ES-I3 (cell line): ENCODE data around the gene TMEM63A.
"Not testable (repeated sequence)": the region's sequence is repeated elsewhere in the genome, so short reads cannot be mapped to it uniquely, and the experiment has no call there.

Source experiments
- H3K36me3 ChIP-seq: 2 replicates; pipeline ENCODE4 v1.6.1; 2013; ENCODE audit warnings: mild to moderate bottlenecking, low read length, control low read depth, moderate library complexity; ENCODE audit not compliant: insufficient read depth
- H3K4me1 ChIP-seq: 2 replicates; pipeline ENCODE4 v1.6.1; 2013; ENCODE audit warnings: mild to moderate bottlenecking, control low read depth, low read length; ENCODE audit not compliant: insufficient read depth
- H3K9ac ChIP-seq: 2 replicates; pipeline ENCODE4 v1.6.1; 2013; ENCODE audit warnings: low read depth, mild to moderate bottlenecking, low read length, moderate library complexity
- H3K9me3 ChIP-seq: 2 replicates; pipeline ENCODE4 v1.6.1; 2013; ENCODE audit warnings: mild to moderate bottlenecking, low read length, moderate library complexity; ENCODE audit not compliant: control insufficient read depth, insufficient read depth

Gene TMEM63A

DNA sequence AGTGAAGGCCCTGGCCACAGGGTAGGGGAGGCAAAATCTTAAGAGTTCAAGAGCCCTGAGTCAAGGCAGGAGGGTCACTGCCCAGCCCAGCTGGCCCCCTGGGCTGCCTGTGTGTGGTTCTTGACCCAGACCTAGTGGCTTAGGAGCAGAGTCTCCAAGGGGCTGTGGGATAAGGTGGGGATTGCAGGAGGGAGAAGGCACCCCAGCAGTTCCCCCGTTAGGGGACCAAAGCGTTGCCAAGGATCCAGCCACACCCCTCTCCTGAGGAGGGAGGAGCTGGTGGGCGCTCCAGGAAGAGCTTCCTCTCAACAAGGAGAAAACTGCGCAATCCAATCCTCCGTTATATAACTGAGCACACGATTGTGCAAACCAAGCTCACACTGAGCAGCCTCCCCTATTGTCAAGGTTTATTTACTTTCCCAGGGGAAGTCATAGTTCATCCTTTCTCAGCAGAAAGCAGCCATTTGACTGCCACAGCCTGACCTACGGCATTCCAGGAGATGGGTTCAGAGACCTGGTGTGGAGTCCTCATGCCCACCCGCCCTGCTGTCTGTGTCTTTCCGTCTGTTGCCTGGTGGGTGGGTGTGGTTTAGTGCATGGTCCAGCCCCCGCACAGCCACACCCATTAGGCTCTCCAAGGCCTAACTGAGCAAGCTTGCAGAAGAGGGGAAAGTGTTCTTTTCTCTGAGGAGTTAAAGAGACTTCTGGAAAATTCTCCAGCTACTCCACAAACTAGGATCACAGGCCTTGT is 68.8 kb downstream of the TMEM63A start:
- peaks cover 49% of the 10 kb centered on the region for H3K4me1 ChIP-seq
- H3K36me3 ChIP-seq, result no peaks in the 10 kb centered on the region; the same call in 1 of the 2 replicates
- no peak overlapping the region for H3K9ac ChIP-seq

GRCh38 chr1:225812488-225813213 is 69.5 kb downstream of the TMEM63A start:
- Histone ChIP-seq H3K36me3 (no peaks in the 10 kb centered on the region; the same call in 1 of the 2 replicates), H3K9me3 (no peaks in the 10 kb centered on the region), H3K4me1 (peaks cover 41% of the 10 kb centered on the region), H3K9ac (no peak overlapping the region)

More for the DNA sequence above, 68.8 kb downstream of the TMEM63A start:
- no peaks in the 10 kb centered on the region for H3K9me3 ChIP-seq

GRCh38 chr1:225811622-225812487 is 70.3 kb downstream of the TMEM63A start:
- H3K4me1 ChIP-seq, result peaks cover 33% of the 10 kb centered on the region
- H3K36me3 ChIP-seq, result no peaks in the 10 kb centered on the region; the same call in 1 of the 2 replicates
- no peaks in the 10 kb centered on the region for H3K9me3 ChIP-seq
- H3K9ac ChIP-seq, result peak overlapping the region; percentile 55

- not testable (repeated sequence) for H3K36me3 ChIP-seq, H3K9me3 ChIP-seq
- Histone ChIP-seq H3K4me1 (peaks cover 25% of the 10 kb centered on the region), H3K9ac (peak overlapping the region; percentile 93)
Observed at GRCh38 chr1:225810579-225811538, 71.3 kb downstream of the TMEM63A start.

DNA sequence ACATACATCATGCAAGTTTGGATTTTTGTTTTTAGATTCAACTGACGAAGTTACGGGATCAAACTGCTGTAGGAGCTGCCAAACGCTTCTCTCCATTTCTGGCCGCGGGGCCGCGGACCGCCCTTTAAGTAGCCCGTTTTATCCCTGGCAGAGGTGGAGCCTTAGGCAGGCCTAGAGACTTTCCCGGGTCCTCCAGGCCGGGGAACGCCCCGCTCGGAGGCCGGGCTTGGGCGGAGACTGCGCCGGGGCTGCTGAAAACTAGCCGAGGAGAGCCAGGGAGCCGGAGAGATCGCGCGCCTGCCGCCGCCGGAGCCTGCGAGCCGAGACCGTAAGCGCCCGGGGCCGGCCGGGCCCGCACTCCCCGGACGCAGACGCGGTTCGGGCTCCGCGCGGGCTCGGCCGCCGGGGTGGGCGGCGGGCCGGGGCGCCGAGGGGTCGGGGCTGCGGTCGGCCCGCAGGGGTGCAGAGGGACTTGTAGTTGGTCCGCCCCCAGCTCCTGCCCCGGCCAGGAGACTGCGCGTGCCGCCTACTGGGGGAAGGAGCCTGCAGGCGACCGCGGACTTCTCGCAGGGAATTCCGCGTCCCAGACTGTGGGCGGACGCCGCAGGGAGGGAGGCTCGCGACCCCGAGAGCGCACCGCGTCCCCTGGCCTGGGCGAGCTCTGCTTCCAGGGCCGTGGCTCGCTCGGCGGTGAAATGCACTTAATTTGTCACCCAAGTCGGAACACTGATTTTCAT is 72.2 kb downstream of the TMEM63A start, which contains the start of gene EPHX1:
TSS of gene EPHX1 (plus strand) at position 283 of the 737 bp plus-strand sequence. CDS start 18,606 bp downstream, outside the sequence.
- peaks cover 20% of the 10 kb centered on the region for H3K4me1 ChIP-seq
- peak within 1 kb of the TSS; percentile 93 for H3K9ac ChIP-seq
- no peaks in the 10 kb centered on the region for H3K9me3 ChIP-seq
- no peaks in the 10 kb centered on the region; the same call in 1 of the 2 replicates for H3K36me3 ChIP-seq

GRCh38 chr1:225808136-225808535 is 74.0 kb downstream of the TMEM63A start:
- H3K9me3 ChIP-seq, result no peaks in the 10 kb centered on the region
- H3K4me1 ChIP-seq, result peaks cover 10% of the 10 kb centered on the region
- H3K36me3 ChIP-seq, result no peaks in the 10 kb centered on the region; the same call in 1 of the 2 replicates
- no peak overlapping the region for H3K9ac ChIP-seq

DNA sequence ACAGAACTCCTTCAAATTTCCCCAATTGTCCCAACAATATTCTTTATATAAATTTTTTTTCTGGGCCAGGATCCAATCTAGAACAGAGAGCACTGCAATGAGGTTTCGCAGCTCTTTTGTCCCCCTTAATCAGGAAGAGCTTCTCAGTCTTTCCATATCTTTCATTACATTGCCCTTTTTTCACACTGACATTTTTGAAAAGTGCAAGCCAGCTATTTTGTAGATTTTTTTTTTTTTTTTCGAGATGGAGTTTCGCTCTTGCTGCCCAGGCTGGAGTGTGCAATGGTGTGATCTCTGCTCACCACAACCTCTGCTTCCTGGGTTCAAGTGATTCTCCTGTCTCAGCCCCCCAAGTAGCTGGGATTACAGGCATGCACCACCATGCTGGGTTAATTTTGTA is 75.4 kb downstream of the TMEM63A start:
- H3K36me3 ChIP-seq, H3K9ac ChIP-seq, H3K4me1 ChIP-seq, H3K9me3 ChIP-seq: not testable (repeated sequence)

DNA sequence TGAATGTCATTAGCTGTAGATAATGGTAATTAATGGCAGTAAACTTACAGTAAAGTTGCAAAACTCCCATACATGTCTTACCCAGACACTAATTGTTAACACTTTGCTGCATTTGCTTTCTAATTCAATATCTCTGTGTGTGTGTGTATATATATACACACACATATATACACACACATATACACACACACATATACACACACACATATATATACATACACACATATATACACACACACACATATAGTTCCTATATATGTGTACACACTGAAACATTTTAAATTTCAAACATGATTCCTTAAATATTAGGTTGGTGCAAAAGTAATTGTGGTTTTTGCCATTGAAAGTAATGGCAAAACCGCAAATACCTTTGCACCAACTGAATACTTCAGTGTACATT is 75.9 kb downstream of the TMEM63A start:
- no peaks in the 10 kb centered on the region for H3K4me1 ChIP-seq
- H3K9ac ChIP-seq, result no peak overlapping the region
- no peaks in the 10 kb centered on the region for H3K36me3 ChIP-seq
- no peaks in the 10 kb centered on the region for H3K9me3 ChIP-seq

GRCh38 chr1:225801146-225801545 is 81.0 kb downstream of the TMEM63A start:
- not testable (repeated sequence) for H3K9ac ChIP-seq, H3K9me3 ChIP-seq, H3K4me1 ChIP-seq, H3K36me3 ChIP-seq

DNA sequence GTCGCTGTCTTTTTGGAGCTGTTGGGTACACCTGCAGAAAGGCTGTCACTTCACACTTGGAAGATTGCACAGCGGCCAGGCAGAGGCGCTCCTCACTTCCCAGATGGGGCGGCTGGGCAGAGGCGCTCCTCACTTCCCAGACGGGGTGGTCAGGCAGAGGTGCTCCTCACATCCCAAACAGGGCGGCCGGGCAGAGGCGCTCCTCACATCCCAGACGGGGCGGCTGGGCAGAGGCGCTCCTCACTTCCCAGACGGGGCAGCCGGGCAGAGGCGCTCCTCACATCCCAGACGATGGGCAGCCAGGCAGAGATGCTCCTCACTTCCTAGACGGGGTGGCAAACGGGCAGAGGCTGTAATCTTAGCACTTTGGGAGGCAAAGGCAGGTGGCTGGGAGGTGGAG is 86.1 kb downstream of the TMEM63A start:
- H3K36me3 ChIP-seq, H3K4me1 ChIP-seq, H3K9ac ChIP-seq: not testable (repeated sequence)
- peaks cover 18% of the 10 kb centered on the region; the same call in 1 of the 2 replicates for H3K9me3 ChIP-seq
